ENCODE results near the gene PWP2. TPM values are rescaled to one million over a fixed set of nuclear protein-coding genes. Genes with fewer than 3 reads are reported as not detected.

The PWP2 gene
- total and polyA plus RNA-seq, 2 of the 4 experiments (the other 2 are of a cell fraction) = 2.4 to 7.0 TPM

- Histone ChIP-seq H2AFZ (replicated peaks; ENCODE audit: low read length, poor library complexity) (no peak overlapping the region), H3K36me3 (ENCODE audit: control insufficient read depth, insufficient read depth, low read length) (peaks cover 33% of the 10 kb centered on the region), H3K56ac (ENCODE audit: extremely low read depth, insufficient read depth, low read length) (no peak overlapping the region), H3K79me1 (ENCODE audit: low read depth in 1 of 2, low read length in 2 of 2) (peaks cover 41 to 68% of the 10 kb centered on the region in 2 experiments), H3K4me2 (ENCODE audit: low read depth, low read length) (no peak overlapping the region), H3K14ac (replicated peaks; ENCODE audit: low read depth, low read length) (no peak overlapping the region), H2BK15ac (ENCODE audit: low read depth, low read length) (no peak overlapping the region), H3K9ac (ENCODE audit: low read depth, low read length) (no peak overlapping the region), H3K4me3 (ENCODE audit: insufficient read depth, low read depth, low read length) (no peak overlapping the region), H2BK120ac (ENCODE audit: low read depth, low read length) (no peak overlapping the region), H4K20me1 (ENCODE audit: insufficient read depth, low read length) (peaks cover 32% of the 10 kb centered on the region), H3K27ac (ENCODE audit: insufficient read depth, low read length) (no peak overlapping the region), H3K4ac (ENCODE audit: low read depth, low read length) (no peak overlapping the region), H2AK5ac (ENCODE audit: low read depth, low read length) (no peak overlapping the region), H4K91ac (ENCODE audit: insufficient read depth, low read depth, low read length) (no peak overlapping the region), H3K23ac (ENCODE audit: low read depth, low read length) (no peak overlapping the region), H4K5ac (ENCODE audit: low read depth, low read length) (no peak overlapping the region), H3K4me1 (ENCODE audit: control insufficient read depth, insufficient read depth, low read length) (no peaks in the 10 kb centered on the region), H2BK20ac (ENCODE audit: low read depth, low read length) (no peak overlapping the region), H3K27me3 (ENCODE audit: control insufficient read depth, insufficient read depth, low read length) (no peaks in the 10 kb centered on the region), H3K18ac (ENCODE audit: low read depth, low read length) (no peak overlapping the region), H3K9me3 (ENCODE audit: control insufficient read depth, insufficient read depth, low read length) (no peaks in the 10 kb centered on the region), H4K8ac (ENCODE audit: low read depth in 2 of 2, low read length in 2 of 2) (no peak overlapping the region), H2BK5ac (ENCODE audit: low read depth, low read length, poor library complexity, severe bottlenecking) (no peak overlapping the region), H3K9me1 (ENCODE audit: insufficient read depth, low read length) (peaks cover 21% of the 10 kb centered on the region), H2AK9ac (replicated peaks; ENCODE audit: low read depth, low read length, poor library complexity) (no peak overlapping the region)
- ChIA-PET CTCF (no interaction called here), POLR2A (ENCODE audit: unreplicated experiment) (interaction anchor here (0.7 kb wide), 1 partner anchor 801 kb away, joined by 3 read pairs; no protein-coding TSS in a partner anchor)
- ATAC-seq (ENCODE audit: low read depth) (no peak), DNase-seq (no peak)
- dilution Hi-C loops (cut with HindIII; ENCODE audit: low sequenced_read_pairs, unreplicated experiment) = no loop called here
- in situ Hi-C loops (cut with MboI; ENCODE audit: low sequenced_read_pairs) = no loop called here
- BruUV-seq (replicated peaks) = no TSS peak
- intact Hi-C loops (cut with micrococcal nuclease) = no loop called here
- no CpG with 5 or more reads among the region's 15 CpGs for WGBS, 2 experiments (ENCODE audit: extremely low coverage in 2 of 2, insufficient read length in 1 of 2)
- TF ChIP-seq CTCF (conservative IDR thresholded peaks at IDR 0.05; ENCODE audit: low read depth, low read length) = no peak
- no peak for TF ChIP-seq SMC3 (IDR thresholded peaks at IDR 0.05; ENCODE audit: low read depth, low read length)
- TF ChIP-seq BHLHE40 (IDR thresholded peaks at IDR 0.05; ENCODE audit: low read depth, low read length) = no peak
- TF ChIP-seq POLR2A (IDR thresholded peaks at IDR 0.05; ENCODE audit: low read depth, low read length) = no peak
- no peak for TF ChIP-seq MAFK (IDR thresholded peaks at IDR 0.05; ENCODE audit: low read depth, low read length)
- TF ChIP-seq FOS (IDR thresholded peaks at IDR 0.05; ENCODE audit: low read depth, low read length) = no peak
- no peak for TF ChIP-seq ELK1 (IDR thresholded peaks at IDR 0.05; ENCODE audit: borderline replicate concordance, low read depth, low read length)
- no peak for TF ChIP-seq NFE2L2 (IDR thresholded peaks at IDR 0.05; ENCODE audit: low read depth, low read length)
- no peak for TF ChIP-seq MAZ (IDR thresholded peaks at IDR 0.05; ENCODE audit: borderline replicate concordance, low read depth, low read length)
- no peak for TF ChIP-seq CEBPB (IDR thresholded peaks at IDR 0.05; ENCODE audit: low read depth, low read length)
- TF ChIP-seq, protein P1, sequence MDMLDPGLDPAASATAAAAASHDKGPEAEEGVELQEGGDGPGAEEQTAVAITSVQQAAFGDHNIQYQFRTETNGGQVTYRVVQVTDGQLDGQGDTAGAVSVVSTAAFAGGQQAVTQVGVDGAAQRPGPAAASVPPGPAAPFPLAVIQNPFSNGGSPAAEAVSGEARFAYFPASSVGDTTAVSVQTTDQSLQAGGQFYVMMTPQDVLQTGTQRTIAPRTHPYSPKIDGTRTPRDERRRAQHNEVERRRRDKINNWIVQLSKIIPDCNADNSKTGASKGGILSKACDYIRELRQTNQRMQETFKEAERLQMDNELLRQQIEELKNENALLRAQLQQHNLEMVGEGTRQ (IDR thresholded peaks at IDR 0.05; ENCODE audit: low read depth, low read length) = no peak
- TF ChIP-seq RAD21 (IDR thresholded peaks at IDR 0.05; ENCODE audit: low read length) = no peak
- no peak for TF ChIP-seq MXI1 (IDR thresholded peaks at IDR 0.05; ENCODE audit: borderline replicate concordance, low read depth, low read length)
- TF ChIP-seq RCOR1 (IDR thresholded peaks at IDR 0.05; ENCODE audit: insufficient replicate concordance, low read length) = no peak
Measured at GRCh38 chr21:44071359-44072104, 35.7 kb upstream of the PWP2 start.

Measured in IMR-90 (cell line).